Measurements from ENCODE around the gene MAOA. TPM values are rescaled to one million over a fixed set of nuclear protein-coding genes. Genes with fewer than 3 reads are reported as not detected.

Gene MAOA
- total and polyA plus RNA-seq, 7 donors: 9.7 to 115 (median 22.8) TPM

GRCh38 chrX:43627147-43627546 is 29.0 kb upstream of the MAOA start:
- intact Hi-C loops (cut with DNase I): no loop called here
- Histone ChIP-seq H3K27me3 (ENCODE audit: insufficient read depth in 3 of 3, low read length in 2 of 3) (peaks cover 0 to 6% (median 0%) of the 10 kb centered on the region in 3 donors), H3K4me1 (no peaks in the 10 kb centered on the region), H3K36me3 (ENCODE audit: insufficient read depth in 1 of 2, low read depth in 1 of 2) (no peaks in the 10 kb centered on the region), H3K9me3 (no peaks in the 10 kb centered on the region), H3K27ac (no peak overlapping the region), H3K4me3 (no peak overlapping the region)
- ATAC-seq (no peak), DNase-seq (no peak)
- TF ChIP-seq CTCF (IDR thresholded peaks at IDR 0.05): no peak

- H3K36me3 ChIP-seq (ENCODE audit: insufficient read depth in 1 of 2, low read depth in 1 of 2): no peaks in the 10 kb centered on the region
- intact Hi-C loops (cut with DNase I): no loop called here
- DNase-seq (no peak), ATAC-seq (no peak)
- H3K4me3 ChIP-seq: no peak overlapping the region
- TF ChIP-seq CTCF (IDR thresholded peaks at IDR 0.05): no peak
- H3K9me3 ChIP-seq: no peaks in the 10 kb centered on the region
- no peaks in the 10 kb centered on the region for H3K4me1 ChIP-seq
- H3K27me3 ChIP-seq (ENCODE audit: insufficient read depth in 3 of 3, low read length in 2 of 3): peaks cover 0 to 6% (median 0%) of the 10 kb centered on the region in 3 donors
- 57 to 93% (median 81%) methylated on average over 1 of the region's 1 CpG for WGBS, 3 donors
- H3K27ac ChIP-seq: no peak overlapping the region
These were observed 28.4 kb upstream of the MAOA start for GRCh38 chrX:43627669-43628068.

- intact Hi-C loops (cut with DNase I): no loop called here
- ATAC-seq (no peak), DNase-seq (no peak)
- H3K27me3 ChIP-seq (ENCODE audit: insufficient read depth in 3 of 3, low read length in 2 of 3): peaks cover 0 to 1% (median 0%) of the 10 kb centered on the region in 3 donors
- WGBS, 3 donors: 0 to 16% (median 10%) methylated on average over 1 of the region's 1 CpG
- H3K36me3 ChIP-seq (ENCODE audit: insufficient read depth in 1 of 2, low read depth in 1 of 2): no peaks in the 10 kb centered on the region
- no peak overlapping the region for H3K4me3 ChIP-seq
- TF ChIP-seq CTCF (IDR thresholded peaks at IDR 0.05): no peak
- no peak overlapping the region for H3K27ac ChIP-seq
- H3K4me1 ChIP-seq: no peaks in the 10 kb centered on the region
- no peaks in the 10 kb centered on the region for H3K9me3 ChIP-seq
These were observed 26.9 kb upstream of the MAOA start for GRCh38 chrX:43629229-43629628.

- no peak for TF ChIP-seq CTCF (IDR thresholded peaks at IDR 0.05)
- Histone ChIP-seq H3K9me3 (no peaks in the 10 kb centered on the region), H3K27me3 (ENCODE audit: insufficient read depth in 3 of 3, low read length in 2 of 3) (peaks cover 0 to 9% (median 0%) of the 10 kb centered on the region in 3 donors), H3K27ac (no peak overlapping the region), H3K36me3 (ENCODE audit: insufficient read depth in 1 of 2, low read depth in 1 of 2) (no peaks in the 10 kb centered on the region), H3K4me1 (no peaks in the 10 kb centered on the region), H3K4me3 (no peak overlapping the region)
- 77 to 86% (median 84%) methylated on average over 1 of the region's 1 CpG for WGBS, 3 donors
- DNase-seq (no peak), ATAC-seq (no peak)
- intact Hi-C loops (cut with DNase I): no loop called here
These were observed 24.3 kb upstream of the MAOA start for GRCh38 chrX:43631841-43632240.

- no peaks in the 10 kb centered on the region for H3K36me3 ChIP-seq (ENCODE audit: insufficient read depth in 1 of 2, low read depth in 1 of 2)
- no peak overlapping the region for H3K4me3 ChIP-seq
- no peaks in the 10 kb centered on the region for H3K9me3 ChIP-seq
- no peak for DNase-seq
- H3K27me3 ChIP-seq (ENCODE audit: insufficient read depth in 3 of 3, low read length in 2 of 3): peaks cover 0 to 14% (median 0%) of the 10 kb centered on the region in 3 donors
- ATAC-seq: no peak
- WGBS, 3 donors: 23 to 60% (median 26%) methylated on average over 1 of the region's 1 CpG
- no peak overlapping the region for H3K27ac ChIP-seq
- no peak for TF ChIP-seq CTCF (IDR thresholded peaks at IDR 0.05)
- intact Hi-C loops (cut with DNase I): no loop called here
- no peaks in the 10 kb centered on the region for H3K4me1 ChIP-seq
These were observed 23.0 kb upstream of the MAOA start for GRCh38 chrX:43633081-43633480.

Data from psoas muscle (tissue), 8 donors.